HUDEP-2 (cell line): Measurements from ENCODE around the gene CBX4.
"Not testable (repeated sequence)": the region's sequence is repeated elsewhere in the genome, so short reads cannot be mapped to it uniquely, and the experiment has no call there.

Source experiments
- DNase-seq, 76 experiments: peaks; one replicate each; lab custom pipeline; 2025; ENCODE audit not compliant: unreplicated experiment in 76 of 76; lab: John Stamatoyannopoulos, UW

The CBX4 gene

GRCh38 chr17:79861413-79862216, 22.4 kb upstream of the CBX4 start:
- no peak for DNase-seq

- DNase-seq = no peak
Observed at GRCh38 chr17:79859676-79860615, 20.7 kb upstream of the CBX4 start.

- no peak for DNase-seq
Observed at GRCh38 chr17:79857095-79857494, 17.9 kb upstream of the CBX4 start.

GRCh38 chr17:79855331-79856124, 16.3 kb upstream of the CBX4 start:
- no peak for DNase-seq

- no peak for DNase-seq
Observed at GRCh38 chr17:79854080-79855060, 15.1 kb upstream of the CBX4 start.

GRCh38 chr17:79853168-79853567, 13.9 kb upstream of the CBX4 start:
- DNase-seq = not testable (repeated sequence)

- no peak for DNase-seq
Observed at GRCh38 chr17:79852748-79853147, 13.5 kb upstream of the CBX4 start.

- DNase-seq = no peak
Observed at GRCh38 chr17:79851461-79851817, 12.2 kb upstream of the CBX4 start.

- DNase-seq = peak in 2 of 76 experiments; percentile 14 to 18
Observed at GRCh38 chr17:79850571-79851460, 11.6 kb upstream of the CBX4 start.

- no peak for DNase-seq
Observed at GRCh38 chr17:79849953-79850352, 10.7 kb upstream of the CBX4 start.

GRCh38 chr17:79848370-79848766, 9.1 kb upstream of the CBX4 start:
- no peak for DNase-seq

- DNase-seq = no peak
Observed at GRCh38 chr17:79847698-79848369, 8.6 kb upstream of the CBX4 start.

GRCh38 chr17:79845601-79845949, 6.3 kb upstream of the CBX4 start:
- DNase-seq = peak in 74 of 76 experiments; percentile 37 to 86 (median 69)

GRCh38 chr17:79844869-79845600, 5.8 kb upstream of the CBX4 start:
- DNase-seq = peak in 36 of 76 experiments; percentile 11 to 63 (median 34)

GRCh38 chr17:79843816-79844800, 4.9 kb upstream of the CBX4 start:
- peak in 11 of 76 experiments; percentile 10 to 46 (median 33) for DNase-seq

- DNase-seq = peak in 5 of 76 experiments; percentile 11 to 64 (median 42)
Observed at GRCh38 chr17:79843474-79843815, 4.2 kb upstream of the CBX4 start.
